PC-3 (cell line): ENCODE measurements around the gene SMYD3. TPM values are rescaled to one million over a fixed set of nuclear protein-coding genes. Genes with fewer than 3 reads are reported as not detected.
A peak's percentile ranks its signal among the peaks of the same experiment; 100 is the strongest.

ENCODE experiments used
- ATAC-seq: fragments of 200-7000 bp; cut with Tn5 transposase; 2 replicates; pipeline ENCODE4 v1.9.1; 2020; ENCODE audit warnings: mild to moderate bottlenecking, moderate library complexity
- BruUV-seq: library from RNA; stranded (reverse); fragments of 400-500 nt; replicated peaks from 2 replicates; lab custom pipeline; 2021; lab: Mats Ljungman, UMichigan
- CTCF ChIA-PET: fragments of 300-600 bp; sonication (Branson Sonifier 250); formaldehyde crosslinking; loops from one replicate; lab custom pipeline; 2022; ENCODE audit warnings: antibody characterized with exemption; lab: Charles Lee
- POLR2A ChIA-PET: fragments of 300-600 bp; sonication (Branson Sonifier 250); formaldehyde crosslinking; loops from one replicate; lab custom pipeline; 2022; ENCODE audit warnings: antibody characterized with exemption; ENCODE audit not compliant: unreplicated experiment; lab: Charles Lee
- DNase-seq: peaks from one replicate; pipeline ENCODE4 v3.0.0-alpha.2; 2015
- H2AFZ ChIP-seq: fragments of 300-600 bp; sonication (generic); 2 replicates; pipeline ENCODE4 v1.6.0; 2016; ENCODE audit warnings: antibody characterized with exemption, low read length
- H3F3A ChIP-seq: fragments of 300-600 bp; sonication (generic); one replicate; pipeline ENCODE4 v1.6.0; 2017; ENCODE audit warnings: antibody characterized with exemption, low read length, control low read depth, mild to moderate bottlenecking; ENCODE audit not compliant: unreplicated experiment
- H3K27ac ChIP-seq: fragments of 300-600 bp; sonication (generic); 2 replicates; pipeline ENCODE4 v1.5.1; 2016; ENCODE audit warnings: mild to moderate bottlenecking, low read length
- H3K27me3 ChIP-seq: fragments of 300-600 bp; sonication (generic); 2 replicates; pipeline ENCODE4 v1.6.1; 2016; ENCODE audit warnings: low read length, mixed read lengths
- H3K36me3 ChIP-seq: fragments of 300-600 bp; sonication (generic); 2 replicates; pipeline ENCODE4 v1.6.1; 2016; ENCODE audit warnings: low read depth, mixed run types, low read length, mixed read lengths
- H3K4me1 ChIP-seq: fragments of 300-600 bp; sonication (generic); 2 replicates; pipeline ENCODE4 v1.5.1; 2016; ENCODE audit warnings: low read length; ENCODE audit not compliant: insufficient read depth
- H3K4me2 ChIP-seq: fragments of 300-600 bp; sonication (generic); 2 replicates; pipeline ENCODE4 v1.6.0; 2016; ENCODE audit warnings: low read length
- H3K4me3 ChIP-seq: fragments of 300-600 bp; sonication (generic); 2 replicates; pipeline ENCODE4 v1.5.1; 2016; ENCODE audit warnings: mild to moderate bottlenecking, low read length, mixed read lengths
- H3K79me2 ChIP-seq: fragments of 300-600 bp; sonication (generic); 2 replicates; pipeline ENCODE4 v1.6.1; 2017; ENCODE audit warnings: low read length, mixed read lengths
- H3K9ac ChIP-seq: fragments of 300-600 bp; sonication (generic); 2 replicates; pipeline ENCODE4 v1.6.0; 2016; ENCODE audit warnings: mild to moderate bottlenecking, low read length
- H3K9me2 ChIP-seq: fragments of 300-600 bp; sonication (generic); replicated peaks from 2 replicates; pipeline ENCODE4 v1.6.1; 2016; ENCODE audit warnings: mixed run types, low read length, mixed read lengths
- H3K9me3 ChIP-seq: fragments of 300-600 bp; sonication (generic); 2 replicates; pipeline ENCODE4 v1.6.1; 2016; ENCODE audit warnings: low read length, mixed read lengths
- H4K20me1 ChIP-seq: fragments of 300-600 bp; sonication (generic); 2 replicates; pipeline ENCODE4 v1.6.1; 2016; ENCODE audit warnings: low read length, mixed read lengths
- EZH2 ChIP-seq: fragments of 300-600 bp; sonication (generic); IDR thresholded peaks from one replicate; pipeline ENCODE4 v1.6.1; 2017; ENCODE audit warnings: antibody characterized with exemption, mild to moderate bottlenecking, low read length; ENCODE audit not compliant: unreplicated experiment
- EZH2phosphoT487 ChIP-seq: fragments of 300-600 bp; sonication (generic); IDR thresholded peaks from 2 replicates; pipeline ENCODE4 v1.6.1; 2018; ENCODE audit warnings: mild to moderate bottlenecking, antibody characterized with exemption, low read length, borderline replicate concordance
- intact Hi-C: fragments of 100-400 bp; cut with micrococcal nuclease; formaldehyde crosslinking; loops from 2 replicates; pipeline ENCODE4 v1.9.0; 2023
- total RNA-seq: library from RNA; depleted of rRNA; stranded (reverse); fragments of >200 nt; gene quantifications from 2 replicates; pipeline ENCODE4 v1.2.3, GENCODE V29; 2014
- TF ChIP-seq, protein P1 (sequence below): fragments of 300-600 bp; sonication (generic); conservative IDR thresholded peaks from 2 replicates; pipeline ENCODE4 v1.5.1; 2017; ENCODE audit warnings: antibody characterized with exemption, low read depth, mild to moderate bottlenecking, low read length

SMYD3 gene
- total RNA-seq, 1 experiment from 2014 or later, result 33.0 TPM

DNA sequence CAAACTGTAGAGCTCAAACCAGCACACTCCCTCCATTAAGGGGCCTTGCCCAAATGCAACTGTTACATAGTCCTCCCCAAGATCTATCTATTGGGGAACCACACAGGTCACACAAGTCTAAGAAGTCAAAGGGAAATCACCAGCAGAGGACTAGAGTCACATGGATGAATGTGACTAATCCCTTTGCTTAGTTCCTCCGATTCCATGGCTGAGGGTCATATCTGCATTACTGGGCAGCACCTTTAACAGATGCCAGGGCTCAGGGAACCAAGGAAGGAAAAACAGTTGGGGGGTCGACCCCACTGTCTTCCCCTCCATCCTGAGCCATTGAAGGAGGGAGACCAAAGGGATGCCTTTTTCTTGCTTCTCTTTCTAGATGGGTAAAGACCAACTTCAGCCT, 23.4 kb upstream of the SMYD3 start:
- Histone ChIP-seq H3K27me3 (no peaks in the 10 kb centered on the region), H3K4me1 (peaks cover 10% of the 10 kb centered on the region), H3K4me2 (no peak overlapping the region), H3F3A (no peaks in the 10 kb centered on the region), H3K9me2 (no peaks in the 10 kb centered on the region), H3K9me3 (0 out of 2 replicates have a peak, but pooled peaks cover 5% of the 10 kb centered on the region), H3K9ac (no peak overlapping the region), H3K36me3 (no peaks in the 10 kb centered on the region), H3K79me2 (no peaks in the 10 kb centered on the region), H3K4me3 (no peak overlapping the region), H3K27ac (no peak overlapping the region), H2AFZ (no peak overlapping the region), H4K20me1 (no peaks in the 10 kb centered on the region)
- ATAC-seq (no peak), DNase-seq (no peak)
- intact Hi-C loops, result no loop called here
- ChIA-PET POLR2A (no interaction called here), CTCF (no interaction called here)
- BruUV-seq, result no TSS peak
- TF ChIP-seq, protein P1, sequence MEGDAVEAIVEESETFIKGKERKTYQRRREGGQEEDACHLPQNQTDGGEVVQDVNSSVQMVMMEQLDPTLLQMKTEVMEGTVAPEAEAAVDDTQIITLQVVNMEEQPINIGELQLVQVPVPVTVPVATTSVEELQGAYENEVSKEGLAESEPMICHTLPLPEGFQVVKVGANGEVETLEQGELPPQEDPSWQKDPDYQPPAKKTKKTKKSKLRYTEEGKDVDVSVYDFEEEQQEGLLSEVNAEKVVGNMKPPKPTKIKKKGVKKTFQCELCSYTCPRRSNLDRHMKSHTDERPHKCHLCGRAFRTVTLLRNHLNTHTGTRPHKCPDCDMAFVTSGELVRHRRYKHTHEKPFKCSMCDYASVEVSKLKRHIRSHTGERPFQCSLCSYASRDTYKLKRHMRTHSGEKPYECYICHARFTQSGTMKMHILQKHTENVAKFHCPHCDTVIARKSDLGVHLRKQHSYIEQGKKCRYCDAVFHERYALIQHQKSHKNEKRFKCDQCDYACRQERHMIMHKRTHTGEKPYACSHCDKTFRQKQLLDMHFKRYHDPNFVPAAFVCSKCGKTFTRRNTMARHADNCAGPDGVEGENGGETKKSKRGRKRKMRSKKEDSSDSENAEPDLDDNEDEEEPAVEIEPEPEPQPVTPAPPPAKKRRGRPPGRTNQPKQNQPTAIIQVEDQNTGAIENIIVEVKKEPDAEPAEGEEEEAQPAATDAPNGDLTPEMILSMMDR, result no peak

DNA sequence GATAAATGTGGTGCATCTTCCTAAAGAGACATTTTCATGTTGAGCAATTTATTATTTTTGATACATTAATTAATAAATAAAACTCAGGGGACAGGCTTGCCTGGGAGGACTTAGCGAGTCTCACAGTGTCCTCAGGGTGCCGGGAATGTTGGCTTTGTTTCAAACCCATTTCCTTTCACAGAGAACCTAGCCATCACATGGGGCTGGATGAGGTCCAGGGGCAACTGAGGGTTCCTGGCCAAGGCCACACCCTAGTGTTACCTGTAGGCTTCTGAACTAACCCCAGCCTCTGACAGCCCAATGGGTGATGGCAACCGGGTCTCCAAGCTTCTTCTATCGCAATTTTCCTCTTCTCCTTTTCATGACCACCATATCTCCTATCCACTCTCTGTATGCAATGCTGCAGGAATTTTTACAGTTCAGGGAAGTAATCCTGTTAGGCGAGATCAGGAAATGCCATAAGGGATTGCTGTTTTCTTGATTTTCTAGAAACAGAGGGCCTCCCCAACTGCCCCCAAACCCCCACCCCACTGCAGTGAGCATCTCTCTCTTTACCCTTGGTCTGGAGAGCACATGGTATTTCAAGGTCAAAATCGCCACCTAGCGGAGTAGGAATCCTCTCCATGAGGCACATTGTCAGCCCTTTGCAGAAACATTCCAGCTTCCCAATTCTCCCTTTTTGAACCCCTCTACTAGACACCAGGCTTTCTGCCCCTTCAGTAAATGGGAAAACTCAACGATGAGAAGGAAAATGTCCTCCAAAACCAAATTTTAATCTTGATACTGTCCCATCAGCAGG, 22.1 kb upstream of the SMYD3 start:
- Histone ChIP-seq H3F3A (no peaks in the 10 kb centered on the region), H3K9ac (no peak overlapping the region), H4K20me1 (no peaks in the 10 kb centered on the region), H3K9me3 (0 out of 2 replicates have a peak, but pooled peaks cover 5% of the 10 kb centered on the region), H3K4me3 (no peak overlapping the region), H3K9me2 (no peaks in the 10 kb centered on the region), H3K27me3 (no peaks in the 10 kb centered on the region), H3K4me1 (peaks cover 10% of the 10 kb centered on the region), H3K79me2 (no peaks in the 10 kb centered on the region), H3K36me3 (no peaks in the 10 kb centered on the region), H3K27ac (no peak overlapping the region), H2AFZ (no peak overlapping the region), H3K4me2 (no peak overlapping the region)
- BruUV-seq, result no TSS peak
- ATAC-seq (peak; percentile 18), DNase-seq (peak; percentile 49)
- intact Hi-C loops, result loop anchor here (1.0 kb wide), 1 partner anchor 32 kb away; no protein-coding TSS in a partner anchor
- TF ChIP-seq EZH2phosphoT487 (no peak), EZH2 (no peak)
- TF ChIP-seq, protein P1, result peak; percentile 50
- CTCF ChIA-PET, result no interaction called here
- POLR2A ChIA-PET, result no interaction called here
